K562 (cell line): ENCODE measurements around the gene LRRC26. TPM values are rescaled to one million over a fixed set of nuclear protein-coding genes. Genes with fewer than 3 reads are reported as not detected.
A peak's percentile ranks its signal among the peaks of the same experiment; 100 is the strongest.
"Not testable (repeated sequence)": the region's sequence is repeated elsewhere in the genome, so short reads cannot be mapped to it uniquely, and the experiment has no call there.

Source experiments
- ATAC-seq: fragments of 200-7000 bp; cut with Tn5 transposase; 3 replicates; pipeline ENCODE4 v1.9.1; 2020; ENCODE audit warnings: moderate library complexity
- BruUV-seq: library from RNA; stranded (reverse); fragments of 400-500 nt; replicated peaks from 2 replicates; lab custom pipeline; 2021; lab: Mats Ljungman, UMichigan
- CTCF ChIA-PET: fragments of 300-600 bp; formaldehyde crosslinking; extraction: SDS; loops from one replicate; lab custom pipeline; 2021; ENCODE audit warnings: low intra/inter-chr PET ratio; lab: Yijun Ruan, JAX
- POLR2A ChIA-PET: fragments of 300-600, 350-650 bp; sonication (Branson Sonifier 250); formaldehyde crosslinking; extraction: SDS; loops from one replicate; lab custom pipeline; 2021; ENCODE audit warnings: antibody characterized with exemption, inconsistent platforms; lab: Yijun Ruan, JAX
- DNase-seq, 4 experiments: peaks; one replicate each; pipeline versions ENCODE4 v3.0.0 to v3.0.0-alpha.2; 2011 to 2018; ENCODE audit warnings: low spot score in 3 of 4, mixed read lengths in 3 of 4; ENCODE audit errors: extremely low read depth in 1 of 4
- FAIRE-seq: peaks from 2 replicates; lab custom pipeline; 2011; peaks lifted over from hg19 to GRCh38; lab: Jason Lieb, UNC
- H2AFZ ChIP-seq: 2 replicates; pipeline ENCODE4 v1.6.0; 2011; ENCODE audit warnings: low read depth, low read length, control low read depth, inconsistent platforms
- H3K27ac ChIP-seq: fragments of 200-600 bp; 3 replicates; pipeline ENCODE4 v1.8.0; 2011; ENCODE audit warnings: low read depth, mild to moderate bottlenecking, control low read depth, inconsistent platforms, low read length, moderate library complexity, mixed read lengths; ENCODE audit errors: extremely low read depth
- H3K27me3 ChIP-seq, 2 experiments: fragments of 300-600 bp in 1 of 2; 2 replicates in 1 of 2; 3 replicates in 1 of 2; pipeline versions ENCODE4 v1.6.0 to v1.8.0; 2011; ENCODE audit warnings: inconsistent platforms in 2 of 2, low read length in 2 of 2, mild to moderate bottlenecking in 1 of 2, mixed read lengths in 1 of 2, moderate library complexity in 1 of 2; ENCODE audit not compliant: control insufficient read depth in 2 of 2, insufficient read depth in 2 of 2
- H3K36me3 ChIP-seq: fragments of 300-600 bp; 3 replicates; pipeline ENCODE4 v1.8.0; 2011; ENCODE audit warnings: mild to moderate bottlenecking, low read length, inconsistent platforms; ENCODE audit not compliant: control insufficient read depth, insufficient read depth
- H3K4me1 ChIP-seq, 2 experiments: fragments of 200-600 bp in 1 of 2; replicated peaks in 1 of 2; 2 replicates in 1 of 2; 3 replicates in 1 of 2; pipeline versions ENCODE4 v1.5.1 to v1.8.0; 2011; ENCODE audit warnings: inconsistent platforms in 2 of 2, low read length in 2 of 2, mild to moderate bottlenecking in 1 of 2, mixed read lengths in 1 of 2, moderate library complexity in 1 of 2; ENCODE audit not compliant: control insufficient read depth in 2 of 2, insufficient read depth in 2 of 2
- H3K4me2 ChIP-seq: 2 replicates; pipeline ENCODE4 v1.6.1; 2011; ENCODE audit warnings: low read length, control low read depth, inconsistent platforms, mixed read lengths; ENCODE audit not compliant: insufficient read depth
- H3K4me3 ChIP-seq: fragments of 200-600 bp; sonication (generic), shearing (Covaris generic); 2 replicates; pipeline ENCODE4 v1.5.1; 2016; ENCODE audit warnings: control low read depth, inconsistent platforms
- H3K79me2 ChIP-seq: fragments of 200-600 bp; 3 replicates; pipeline ENCODE4 v1.8.0; 2011; ENCODE audit warnings: low read length, inconsistent platforms; ENCODE audit not compliant: control insufficient read depth, insufficient read depth
- H3K9ac ChIP-seq, 2 experiments: 2 replicates each; pipeline versions ENCODE4 v1.6.0 to v1.6.1; 2011; ENCODE audit warnings: low read depth in 2 of 2, low read length in 2 of 2, control low read depth in 1 of 2, inconsistent platforms in 1 of 2, mild to moderate bottlenecking in 1 of 2, mixed read lengths in 1 of 2; ENCODE audit not compliant: insufficient read depth in 1 of 2
- H3K9me1 ChIP-seq: one replicate; pipeline ENCODE4 v1.6.0; 2011; ENCODE audit warnings: inconsistent platforms, mild to moderate bottlenecking, low read length, moderate library complexity; ENCODE audit not compliant: control insufficient read depth, insufficient read depth
- H3K9me3 ChIP-seq: replicated peaks from 2 replicates; pipeline ENCODE4 v1.5.1; 2011; ENCODE audit warnings: low read depth, low read length, inconsistent platforms; ENCODE audit not compliant: control insufficient read depth, insufficient read depth
- H4K20me1 ChIP-seq: replicated peaks from 2 replicates; pipeline ENCODE4 v1.6.1; 2011; ENCODE audit warnings: low read length, inconsistent platforms, mixed read lengths; ENCODE audit not compliant: control insufficient read depth, insufficient read depth
- ARID1B ChIP-seq: fragments of 450-650 bp; IDR thresholded peaks from 2 replicates; pipeline ENCODE4 v1.6.1; 2016; ENCODE audit warnings: antibody characterized with exemption, mild to moderate bottlenecking, inconsistent platforms
- ARNT ChIP-seq, 2 experiments: fragments of 450-650 bp; IDR thresholded peaks; 2 replicates each; pipeline ENCODE4 v1.6.1; 2016; ENCODE audit warnings: mild to moderate bottlenecking in 1 of 2
- EGR1 ChIP-seq: fragments of 450-650 bp; conservative IDR thresholded peaks from 2 replicates; pipeline ENCODE4 v1.6.1; 2017; ENCODE audit warnings: mild to moderate bottlenecking
- FOSL1 ChIP-seq: fragments of 200-800 bp; sonication (Bioruptor generic); conservative IDR thresholded peaks from 2 replicates; pipeline ENCODE4 v1.6.1; 2016; ENCODE audit warnings: missing genetic modification characterization, missing compliant biosample characterization
- HDAC1 ChIP-seq, 2 experiments: fragments of 450-650 bp; IDR thresholded peaks; 2 replicates each; pipeline ENCODE4 v1.6.1; 2016 to 2017; ENCODE audit warnings: inconsistent platforms in 1 of 2, mild to moderate bottlenecking in 1 of 2, moderate library complexity in 1 of 2
- KDM1A ChIP-seq, 2 experiments: fragments of 450-650 bp; IDR thresholded peaks; 2 replicates each; pipeline ENCODE4 v1.6.1; 2016; ENCODE audit warnings: mild to moderate bottlenecking in 2 of 2
- LCOR ChIP-seq: sonication (generic); formaldehyde crosslinking; IDR thresholded peaks from 2 replicates; pipeline ENCODE4 v1.8.0; 2022; ENCODE audit warnings: mild to moderate bottlenecking, missing genetic modification reagents
- RCOR1 ChIP-seq, 2 experiments: IDR thresholded peaks; 2 replicates each; pipeline ENCODE4 v1.6.1; 2012; ENCODE audit warnings: low read depth in 2 of 2, low read length in 2 of 2, borderline replicate concordance in 1 of 2, improper control_type of control experiment in 1 of 2
- SMARCA4 ChIP-seq: fragments of 450-650 bp; IDR thresholded peaks from 2 replicates; pipeline ENCODE4 v1.6.1; 2016
- WGBS: fragments of 100-300 bp; shearing (Covaris generic); methylation state at CpG from one replicate; pipeline ENCODE4 v1.1.6; 2016; ENCODE audit warnings: low coverage, mixed read lengths; ENCODE audit not compliant: insufficient coverage; ENCODE audit errors: missing lambda C conversion rate; 5-methylcytosine and 5-hydroxymethylcytosine counted together
- in situ Hi-C: fragments of 300-500 bp; cut with MboI; formaldehyde crosslinking; loops from 4 replicates; pipeline ENCODE4 v1.15.0; 2018; ENCODE audit warnings: inconsistent platforms, mixed read lengths
- intact Hi-C: fragments of 100-400 bp; cut with micrococcal nuclease; formaldehyde crosslinking; loops from 2 replicates; pipeline ENCODE4 v1.14.2; 2022
- polyA plus RNA-seq, 8 experiments: library from polyadenylated mRNA; depleted of rRNA in 4 of 8; stranded (reverse) in 5 of 8; unstranded in 3 of 8; fragments of >200 nt; fragmentation: Nextera tagmentation in 2 of 8; fragmentation: Illumina TruSeq in 1 of 8; extraction: Ambion mirVana in 2 of 8; extraction: Trizol in 1 of 8; gene quantifications; 2 replicates each; pipeline versions ENCODE4 v1.2.1 to v1.2.3, GENCODE V29; 2011 to 2014; ENCODE audit warnings: inconsistent platforms in 1 of 8, missing spikeins in 1 of 8
- total RNA-seq, 7 experiments: library from RNA; depleted of rRNA in 6 of 7; stranded (reverse); fragments of >200 nt in 6 of 7; fragmentation: Illumina TruSeq in 2 of 7; extraction: Trizol in 2 of 7; gene quantifications; 2 replicates each; pipeline versions ENCODE4 v1.2.1 to v1.2.3, GENCODE V29; 2011 to 2021; ENCODE audit warnings: low replicate concordance in 1 of 7
- TF ChIP-seq, protein P1 (sequence below), 2 experiments: fragments of 450-650 bp in 1 of 2; sonication (generic) in 1 of 2; formaldehyde crosslinking in 1 of 2; IDR thresholded peaks in 1 of 2; conservative IDR thresholded peaks in 1 of 2; 2 replicates each; pipeline versions ENCODE4 v1.6.1 to v1.8.1; 2016 to 2023; ENCODE audit warnings: mild to moderate bottlenecking in 2 of 2, moderate library complexity in 2 of 2, inconsistent platforms in 1 of 2, missing genetic modification reagents in 1 of 2
- TF ChIP-seq, protein P2 (sequence below): fragments of 200-800 bp; sonication (Bioruptor generic); IDR thresholded peaks from 2 replicates; pipeline ENCODE4 v1.6.1; 2017; ENCODE audit warnings: missing genetic modification characterization, missing compliant biosample characterization

Gene LRRC26
- total and polyA plus RNA-seq, 9 of the 15 experiments (the other 6 are each of a cell fraction or from before 2014, with no cell fraction given), result not detected

DNA sequence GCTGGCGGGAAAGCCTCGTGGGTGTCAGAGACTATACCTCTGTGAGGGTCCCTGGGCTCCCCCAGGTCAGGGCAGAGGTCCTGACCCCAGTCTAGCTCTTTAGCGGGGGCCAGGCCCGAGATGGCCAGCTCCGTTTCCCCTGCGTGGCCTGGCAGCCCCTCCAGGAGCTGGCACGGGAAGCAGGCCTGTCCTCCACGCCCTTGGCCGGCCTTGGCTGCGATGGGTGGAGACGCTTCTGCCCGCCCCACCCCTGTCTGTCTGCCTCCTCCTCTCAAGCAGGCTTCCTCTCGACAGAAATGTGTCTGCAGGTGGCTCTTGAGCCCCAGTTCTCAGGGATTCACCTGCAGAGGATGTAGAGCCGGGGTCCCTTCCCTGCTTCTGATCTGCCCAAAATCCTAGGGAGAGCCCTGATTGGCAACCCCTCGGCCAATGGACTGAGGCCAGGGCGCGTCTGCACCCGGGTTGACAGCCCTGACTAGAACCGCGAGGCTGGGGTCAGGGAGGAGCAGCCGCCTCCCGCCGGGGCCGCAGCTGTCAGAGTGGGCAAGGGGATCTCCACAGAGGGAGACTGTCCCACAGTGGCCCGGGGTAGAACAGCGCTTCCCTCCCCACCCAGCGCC, 33.5 kb downstream of the LRRC26 start:
- no peak overlapping the region for H3K4me2 ChIP-seq
- H3K79me2 ChIP-seq, result no peaks in the 10 kb centered on the region
- no peak overlapping the region for H3K4me3 ChIP-seq
- ChIA-PET POLR2A (interaction anchor here (0.6 kb wide), 1 partner anchor 14 kb away, joined by 4 read pairs; no protein-coding TSS in a partner anchor), CTCF (no interaction called here)
- in situ Hi-C loops (no loop called here), intact Hi-C loops (no loop called here)
- H2AFZ ChIP-seq, result no peak overlapping the region
- H4K20me1 ChIP-seq, result peaks cover 19% of the 10 kb centered on the region
- H3K27me3 ChIP-seq, result peaks cover 34 to 58% of the 10 kb centered on the region in 2 experiments; a peak in 4 of 5 replicates
- 8% methylated on average over 25 of the region's 27 CpGs for WGBS
- peaks cover 0 to 47% of the 10 kb centered on the region in 2 experiments; a peak in 2 of 5 replicates for H3K4me1 ChIP-seq
- no peaks in the 10 kb centered on the region for H3K9me1 ChIP-seq
- no peaks in the 10 kb centered on the region for H3K36me3 ChIP-seq
- peak; percentile 29; the same call in 1 of the 3 replicates for ATAC-seq
- no peaks in the 10 kb centered on the region for H3K9me3 ChIP-seq
- TF ChIP-seq LCOR (CRISPR knock-in tag) (0 out of 2 replicates have a peak, but pooled peaks have one; percentile 35), ARNT (IDR thresholded peaks at IDR 0.05) (no peak)
- H3K9ac ChIP-seq, result no peak overlapping the region
- no peak overlapping the region for H3K27ac ChIP-seq
- BruUV-seq, result no TSS peak
- peak in 2 of 4 experiments; percentile 14 to 18 for DNase-seq
- no peak for FAIRE-seq

DNA sequence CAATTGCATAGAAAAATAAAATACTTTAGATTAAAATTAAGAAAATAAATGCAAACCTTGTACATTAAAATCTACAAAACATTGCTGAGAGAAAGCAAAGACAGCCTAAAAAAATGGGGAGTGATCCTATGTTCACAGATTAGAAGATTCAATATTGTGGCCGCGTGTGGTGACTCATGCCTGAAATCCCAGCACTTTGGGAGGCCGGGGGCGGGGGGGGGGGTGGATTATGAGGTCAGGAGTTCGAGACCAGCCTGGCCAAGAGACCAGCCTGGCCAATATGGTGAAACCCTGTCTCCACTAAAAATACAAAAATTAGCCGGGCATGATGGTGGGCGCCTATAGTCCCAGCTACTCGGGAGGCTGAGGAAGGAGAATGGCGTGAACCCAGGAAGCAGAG, 34.7 kb downstream of the LRRC26 start:
- H3K27me3 ChIP-seq, result peaks cover 23 to 46% of the 10 kb centered on the region in 2 experiments; a peak in 4 of 5 replicates
- H3K4me3 ChIP-seq, in situ Hi-C loops, H3K4me2 ChIP-seq, intact Hi-C loops, FAIRE-seq, BruUV-seq, H3K27ac ChIP-seq, H3K9ac ChIP-seq, H3K36me3 ChIP-seq, ATAC-seq, H2AFZ ChIP-seq, H3K79me2 ChIP-seq, H3K9me1 ChIP-seq, H3K9me3 ChIP-seq: not testable (repeated sequence)
- peaks cover 0 to 52% of the 10 kb centered on the region in 2 experiments; a peak in 2 of 5 replicates for H3K4me1 ChIP-seq
- ChIA-PET CTCF (interaction anchor here (0.7 kb wide), 1 partner anchor 534 kb away, joined by 3 read pairs; no protein-coding TSS in a partner anchor), POLR2A (interaction anchor here (0.9 kb wide), 1 partner anchor 15 kb away, joined by 3 read pairs; no protein-coding TSS in a partner anchor)
- peaks cover 13% of the 10 kb centered on the region for H4K20me1 ChIP-seq
- DNase-seq, result peak in 2 of 4 experiments; percentile 5 to 15
- 8% methylated on average over 6 of the region's 9 CpGs for WGBS
- TF ChIP-seq KDM1A (IDR thresholded peaks at IDR 0.05) (peak; percentile 91 to 93), RCOR1 (IDR thresholded peaks at IDR 0.05; ENCODE audit: borderline replicate concordance in 1 of 2, low read depth in 2 of 2, low read length in 2 of 2) (peak in 1 of 2 experiments; percentile 52; a peak in 1 of 4 replicates), HDAC1 (IDR thresholded peaks at IDR 0.05) (0 out of 4 replicates have a peak, but pooled peaks of 1 of the 2 experiments have one; percentile 28), FOSL1 (tag) (peak; percentile 41; the same call in 1 of the 2 replicates), EGR1 (peak; percentile 75), ARID1B (0 out of 2 replicates have a peak, but pooled peaks have one; percentile 12), SMARCA4 (0 out of 2 replicates have a peak, but pooled peaks have one; percentile 28)
- TF ChIP-seq, protein P1, sequence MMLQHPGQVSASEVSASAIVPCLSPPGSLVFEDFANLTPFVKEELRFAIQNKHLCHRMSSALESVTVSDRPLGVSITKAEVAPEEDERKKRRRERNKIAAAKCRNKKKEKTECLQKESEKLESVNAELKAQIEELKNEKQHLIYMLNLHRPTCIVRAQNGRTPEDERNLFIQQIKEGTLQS (IDR thresholded peaks at IDR 0.05), result peak; percentile 75
- TF ChIP-seq, protein P1 (CRISPR knock-in tag; conservative IDR thresholded peaks at IDR 0.05), result not testable (repeated sequence)
- TF ChIP-seq, protein P2, sequence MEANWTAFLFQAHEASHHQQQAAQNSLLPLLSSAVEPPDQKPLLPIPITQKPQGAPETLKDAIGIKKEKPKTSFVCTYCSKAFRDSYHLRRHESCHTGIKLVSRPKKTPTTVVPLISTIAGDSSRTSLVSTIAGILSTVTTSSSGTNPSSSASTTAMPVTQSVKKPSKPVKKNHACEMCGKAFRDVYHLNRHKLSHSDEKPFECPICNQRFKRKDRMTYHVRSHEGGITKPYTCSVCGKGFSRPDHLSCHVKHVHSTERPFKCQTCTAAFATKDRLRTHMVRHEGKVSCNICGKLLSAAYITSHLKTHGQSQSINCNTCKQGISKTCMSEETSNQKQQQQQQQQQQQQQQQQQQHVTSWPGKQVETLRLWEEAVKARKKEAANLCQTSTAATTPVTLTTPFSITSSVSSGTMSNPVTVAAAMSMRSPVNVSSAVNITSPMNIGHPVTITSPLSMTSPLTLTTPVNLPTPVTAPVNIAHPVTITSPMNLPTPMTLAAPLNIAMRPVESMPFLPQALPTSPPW, result peak; percentile 70
